ENCODE results near the gene BLVRB. TPM values are rescaled to one million over a fixed set of nuclear protein-coding genes. Genes with fewer than 3 reads are reported as not detected.
A peak's percentile ranks its signal among the peaks of the same experiment; 100 is the strongest.

The BLVRB gene
- polyA plus RNA-seq, 1 of the 3 experiments (the other 2 are of a cell fraction) = 85.9 TPM

DNA sequence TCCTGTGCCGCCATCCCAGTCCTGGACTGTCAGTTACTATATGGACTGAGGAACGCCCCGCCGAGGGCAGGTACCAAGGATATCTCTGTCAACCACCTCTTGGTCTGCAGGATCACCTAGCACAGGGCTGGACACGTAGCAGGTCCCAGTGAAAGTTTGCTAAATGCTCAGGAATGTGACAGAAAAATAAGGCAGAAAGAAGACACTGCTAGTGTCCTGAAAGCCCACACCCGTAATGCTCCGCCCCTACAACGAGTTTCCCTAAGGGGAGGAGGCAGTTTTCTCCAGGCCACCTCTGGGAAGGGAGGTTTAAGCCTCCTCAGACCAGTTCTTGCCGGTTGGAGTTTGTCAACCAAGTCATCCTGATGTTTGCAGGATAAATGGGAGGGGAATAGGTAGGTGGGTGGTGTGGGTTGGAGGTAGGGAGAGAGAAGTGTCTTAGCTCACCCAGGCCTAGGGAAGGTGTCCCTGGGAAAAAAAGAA, 19.7 kb downstream of the BLVRB start:
- TF ChIP-seq, protein P1, sequence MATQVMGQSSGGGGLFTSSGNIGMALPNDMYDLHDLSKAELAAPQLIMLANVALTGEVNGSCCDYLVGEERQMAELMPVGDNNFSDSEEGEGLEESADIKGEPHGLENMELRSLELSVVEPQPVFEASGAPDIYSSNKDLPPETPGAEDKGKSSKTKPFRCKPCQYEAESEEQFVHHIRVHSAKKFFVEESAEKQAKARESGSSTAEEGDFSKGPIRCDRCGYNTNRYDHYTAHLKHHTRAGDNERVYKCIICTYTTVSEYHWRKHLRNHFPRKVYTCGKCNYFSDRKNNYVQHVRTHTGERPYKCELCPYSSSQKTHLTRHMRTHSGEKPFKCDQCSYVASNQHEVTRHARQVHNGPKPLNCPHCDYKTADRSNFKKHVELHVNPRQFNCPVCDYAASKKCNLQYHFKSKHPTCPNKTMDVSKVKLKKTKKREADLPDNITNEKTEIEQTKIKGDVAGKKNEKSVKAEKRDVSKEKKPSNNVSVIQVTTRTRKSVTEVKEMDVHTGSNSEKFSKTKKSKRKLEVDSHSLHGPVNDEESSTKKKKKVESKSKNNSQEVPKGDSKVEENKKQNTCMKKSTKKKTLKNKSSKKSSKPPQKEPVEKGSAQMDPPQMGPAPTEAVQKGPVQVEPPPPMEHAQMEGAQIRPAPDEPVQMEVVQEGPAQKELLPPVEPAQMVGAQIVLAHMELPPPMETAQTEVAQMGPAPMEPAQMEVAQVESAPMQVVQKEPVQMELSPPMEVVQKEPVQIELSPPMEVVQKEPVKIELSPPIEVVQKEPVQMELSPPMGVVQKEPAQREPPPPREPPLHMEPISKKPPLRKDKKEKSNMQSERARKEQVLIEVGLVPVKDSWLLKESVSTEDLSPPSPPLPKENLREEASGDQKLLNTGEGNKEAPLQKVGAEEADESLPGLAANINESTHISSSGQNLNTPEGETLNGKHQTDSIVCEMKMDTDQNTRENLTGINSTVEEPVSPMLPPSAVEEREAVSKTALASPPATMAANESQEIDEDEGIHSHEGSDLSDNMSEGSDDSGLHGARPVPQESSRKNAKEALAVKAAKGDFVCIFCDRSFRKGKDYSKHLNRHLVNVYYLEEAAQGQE (IDR thresholded peaks at IDR 0.05; ENCODE audit: low read depth, low read length) = no peak
- TF ChIP-seq RCOR1 (IDR thresholded peaks at IDR 0.05; ENCODE audit: low read length) = no peak
- H3K9me3 ChIP-seq = no peaks in the 10 kb centered on the region
- peaks cover 33% of the 10 kb centered on the region for H3K79me2 ChIP-seq (ENCODE audit: insufficient read depth)
- 81% methylated on average over 9 of the region's 9 CpGs for WGBS (ENCODE audit: low lambda C conversion rate)
- no peaks in the 10 kb centered on the region for H3K27me3 ChIP-seq (ENCODE audit: insufficient read depth)
- H3K9ac ChIP-seq = no peak overlapping the region
- H3K4me3 ChIP-seq (ENCODE audit: low read depth in 2 of 2, low read length in 1 of 2) = no peak overlapping the region
- peaks cover 21% of the 10 kb centered on the region for H4K20me1 ChIP-seq (ENCODE audit: insufficient read depth)
- POLR2A ChIA-PET = no interaction called here
- no peaks in the 10 kb centered on the region for H3K9me2 ChIP-seq
- peaks cover 6% of the 10 kb centered on the region for H3F3A ChIP-seq (replicated peaks; ENCODE audit: insufficient read depth)
- no peak overlapping the region; the same call in 1 of the 2 replicates for H2AFZ ChIP-seq (ENCODE audit: low read depth)
- no peak for DNase-seq
- no peak overlapping the region for H3K4me2 ChIP-seq
- CTCF ChIA-PET = interaction anchor here (1.0 to 2.8 kb wide), 8 partner anchors 8 to 141 kb away, joined by 3 to 15 read pairs (median 7); partner anchors contain the start of genes BLVRB, PRX and SERTAD1
- peaks cover 14 to 17% of the 10 kb centered on the region in 2 experiments for H3K36me3 ChIP-seq (replicated peaks in 1 of 2; ENCODE audit: control insufficient read depth in 1 of 2, insufficient read depth in 2 of 2, low read length in 1 of 2)
- H3K4me1 ChIP-seq (ENCODE audit: control insufficient read depth in 1 of 2, insufficient read depth in 2 of 2, low read depth in 1 of 2, low read length in 1 of 2) = peaks cover 5 to 8% of the 10 kb centered on the region in 2 experiments; a peak in 2 of 4 replicates
- no peak overlapping the region for H3K27ac ChIP-seq (ENCODE audit: low read depth in 2 of 2, low read length in 1 of 2)

DNA sequence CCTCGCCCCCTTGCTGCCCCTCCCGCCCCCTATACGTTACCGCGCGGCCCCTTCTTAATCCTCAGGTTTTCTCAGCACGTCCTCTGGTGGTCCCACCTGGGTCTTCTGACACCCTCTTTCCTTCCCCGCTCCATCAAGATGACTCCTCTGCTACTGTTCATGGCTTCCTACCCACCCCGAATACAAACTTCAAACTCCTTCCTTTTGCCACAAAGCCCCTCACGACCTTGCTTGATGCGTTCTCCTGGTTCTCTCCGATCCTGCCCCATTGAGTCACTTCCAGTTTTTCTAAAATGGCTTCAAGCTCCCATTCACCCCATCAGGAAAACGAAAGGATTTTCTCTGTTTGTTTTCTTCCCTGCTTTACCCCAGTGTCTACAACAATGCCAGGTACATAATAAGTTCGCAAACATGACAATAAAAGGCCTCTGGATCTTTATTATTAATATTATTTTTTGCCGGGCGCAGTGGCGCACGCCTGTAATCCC, 20.7 kb downstream of the BLVRB start:
- H3K36me3 ChIP-seq (replicated peaks in 1 of 2; ENCODE audit: control insufficient read depth in 1 of 2, insufficient read depth in 2 of 2, low read length in 1 of 2) = peaks cover 21 to 26% of the 10 kb centered on the region in 2 experiments
- POLR2A ChIA-PET = interaction anchor here (3.8 kb wide), 1 partner anchor 24 kb away, joined by 17 read pairs; no protein-coding TSS in a partner anchor
- H3K27ac ChIP-seq (ENCODE audit: low read depth in 2 of 2, low read length in 1 of 2) = peak overlapping the region; percentile 82 to 96
- peaks cover 8% of the 10 kb centered on the region for H3F3A ChIP-seq (replicated peaks; ENCODE audit: insufficient read depth)
- peak overlapping the region; percentile 99 for H3K9ac ChIP-seq
- no peaks in the 10 kb centered on the region for H3K9me2 ChIP-seq
- peaks cover 5 to 8% of the 10 kb centered on the region in 2 experiments; a peak in 2 of 4 replicates for H3K4me1 ChIP-seq (ENCODE audit: control insufficient read depth in 1 of 2, insufficient read depth in 2 of 2, low read depth in 1 of 2, low read length in 1 of 2)
- peaks cover 31% of the 10 kb centered on the region for H4K20me1 ChIP-seq (ENCODE audit: insufficient read depth)
- DNase-seq = no peak
- H3K4me3 ChIP-seq (ENCODE audit: low read depth in 2 of 2, low read length in 1 of 2) = peak overlapping the region; percentile 88 to 100
- H2AFZ ChIP-seq (ENCODE audit: low read depth) = peak overlapping the region; percentile 93
- H3K27me3 ChIP-seq (ENCODE audit: insufficient read depth) = no peaks in the 10 kb centered on the region
- peak overlapping the region; percentile 86 for H3K4me2 ChIP-seq
- 24% methylated on average over 18 of the region's 18 CpGs for WGBS (ENCODE audit: low lambda C conversion rate)
- H3K9me3 ChIP-seq = no peaks in the 10 kb centered on the region
- CTCF ChIA-PET = interaction anchor here (0.6 to 2.6 kb wide), 15 partner anchors 9 to 263 kb away, joined by 3 to 15 read pairs (median 4); partner anchors contain the start of genes PRX, SERTAD1 and TTC9B
- H3K79me2 ChIP-seq (ENCODE audit: insufficient read depth) = peaks cover 43% of the 10 kb centered on the region
- TF ChIP-seq NRF1 (IDR thresholded peaks at IDR 0.05; ENCODE audit: low read depth, low read length) = no peak
- peak; percentile 54 for TF ChIP-seq POLR2AphosphoS5 (IDR thresholded peaks at IDR 0.05; ENCODE audit: low read depth, low read length)
- peak; percentile 13 for TF ChIP-seq CHD2 (IDR thresholded peaks at IDR 0.05; ENCODE audit: low read length, partially characterized antibody)
- peak; percentile 51; the same call in 1 of the 2 replicates for TF ChIP-seq SMC3 (IDR thresholded peaks at IDR 0.05; ENCODE audit: low read depth, low read length)
- 0 out of 2 replicates have a peak, but pooled peaks have one; percentile 1 for TF ChIP-seq ELF1 (IDR thresholded peaks at IDR 0.05)
- peak; percentile 68 for TF ChIP-seq RAD21 (IDR thresholded peaks at IDR 0.05; ENCODE audit: low read length)
- TF ChIP-seq FOXJ3 (CRISPR knock-in tag; IDR thresholded peaks at IDR 0.05) = no peak
- TF ChIP-seq, protein P2, sequence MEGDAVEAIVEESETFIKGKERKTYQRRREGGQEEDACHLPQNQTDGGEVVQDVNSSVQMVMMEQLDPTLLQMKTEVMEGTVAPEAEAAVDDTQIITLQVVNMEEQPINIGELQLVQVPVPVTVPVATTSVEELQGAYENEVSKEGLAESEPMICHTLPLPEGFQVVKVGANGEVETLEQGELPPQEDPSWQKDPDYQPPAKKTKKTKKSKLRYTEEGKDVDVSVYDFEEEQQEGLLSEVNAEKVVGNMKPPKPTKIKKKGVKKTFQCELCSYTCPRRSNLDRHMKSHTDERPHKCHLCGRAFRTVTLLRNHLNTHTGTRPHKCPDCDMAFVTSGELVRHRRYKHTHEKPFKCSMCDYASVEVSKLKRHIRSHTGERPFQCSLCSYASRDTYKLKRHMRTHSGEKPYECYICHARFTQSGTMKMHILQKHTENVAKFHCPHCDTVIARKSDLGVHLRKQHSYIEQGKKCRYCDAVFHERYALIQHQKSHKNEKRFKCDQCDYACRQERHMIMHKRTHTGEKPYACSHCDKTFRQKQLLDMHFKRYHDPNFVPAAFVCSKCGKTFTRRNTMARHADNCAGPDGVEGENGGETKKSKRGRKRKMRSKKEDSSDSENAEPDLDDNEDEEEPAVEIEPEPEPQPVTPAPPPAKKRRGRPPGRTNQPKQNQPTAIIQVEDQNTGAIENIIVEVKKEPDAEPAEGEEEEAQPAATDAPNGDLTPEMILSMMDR (IDR thresholded peaks at IDR 0.05) = peak; percentile 40; the same call in 1 of the 2 replicates

Measured in SK-N-SH (cell line).